DOHH2 (cell line): ENCODE results near the gene ANXA6.

Experiments
- EZH2phosphoT487 ChIP-seq: fragments of 200-600 bp; sonication (generic); IDR thresholded peaks from 2 replicates; pipeline ENCODE4 v1.6.1; 2017; ENCODE audit warnings: borderline replicate concordance, mild to moderate bottlenecking, antibody characterized with exemption, low read length, moderate library complexity, mixed read lengths
- TF ChIP-seq, protein P1 (sequence below): fragments of 200-600 bp; sonication (generic); IDR thresholded peaks from one replicate; pipeline ENCODE4 v1.5.1; 2014; ENCODE audit warnings: antibody characterized with exemption, mild to moderate bottlenecking, low read depth, low read length; ENCODE audit not compliant: poor library complexity, severe bottlenecking

DNA sequence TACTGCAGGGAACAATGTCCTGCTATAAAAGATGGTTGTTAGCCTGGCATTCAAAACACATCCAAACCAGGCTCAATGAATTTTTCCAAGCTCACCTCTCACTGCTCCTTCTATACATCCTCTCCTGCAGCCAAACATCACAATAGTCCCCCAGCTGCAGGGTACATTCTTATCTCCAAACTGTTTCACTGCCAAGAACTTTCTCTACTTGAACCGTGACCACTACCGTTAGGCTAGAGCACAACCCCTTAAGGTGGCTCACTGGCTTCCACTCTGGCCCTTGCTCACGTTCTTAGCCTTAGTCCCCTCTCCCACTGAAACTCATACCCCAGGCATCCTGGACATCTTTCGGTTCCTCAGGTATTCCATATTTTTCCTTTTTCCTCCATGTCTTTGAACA, 29.0 kb upstream of the ANXA6 start:
- TF ChIP-seq, protein P1, sequence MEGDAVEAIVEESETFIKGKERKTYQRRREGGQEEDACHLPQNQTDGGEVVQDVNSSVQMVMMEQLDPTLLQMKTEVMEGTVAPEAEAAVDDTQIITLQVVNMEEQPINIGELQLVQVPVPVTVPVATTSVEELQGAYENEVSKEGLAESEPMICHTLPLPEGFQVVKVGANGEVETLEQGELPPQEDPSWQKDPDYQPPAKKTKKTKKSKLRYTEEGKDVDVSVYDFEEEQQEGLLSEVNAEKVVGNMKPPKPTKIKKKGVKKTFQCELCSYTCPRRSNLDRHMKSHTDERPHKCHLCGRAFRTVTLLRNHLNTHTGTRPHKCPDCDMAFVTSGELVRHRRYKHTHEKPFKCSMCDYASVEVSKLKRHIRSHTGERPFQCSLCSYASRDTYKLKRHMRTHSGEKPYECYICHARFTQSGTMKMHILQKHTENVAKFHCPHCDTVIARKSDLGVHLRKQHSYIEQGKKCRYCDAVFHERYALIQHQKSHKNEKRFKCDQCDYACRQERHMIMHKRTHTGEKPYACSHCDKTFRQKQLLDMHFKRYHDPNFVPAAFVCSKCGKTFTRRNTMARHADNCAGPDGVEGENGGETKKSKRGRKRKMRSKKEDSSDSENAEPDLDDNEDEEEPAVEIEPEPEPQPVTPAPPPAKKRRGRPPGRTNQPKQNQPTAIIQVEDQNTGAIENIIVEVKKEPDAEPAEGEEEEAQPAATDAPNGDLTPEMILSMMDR: no peak
- TF ChIP-seq EZH2phosphoT487: no peak
